CD4-positive, alpha-beta T cell treated with Interleukin-15 for 1 hour (primary cell): ENCODE measurements around the gene GRB10.

Experiments
- DNase-seq: peaks from one replicate; pipeline ENCODE4 v3.0.0-alpha.2; 2020

The GRB10 gene

DNA sequence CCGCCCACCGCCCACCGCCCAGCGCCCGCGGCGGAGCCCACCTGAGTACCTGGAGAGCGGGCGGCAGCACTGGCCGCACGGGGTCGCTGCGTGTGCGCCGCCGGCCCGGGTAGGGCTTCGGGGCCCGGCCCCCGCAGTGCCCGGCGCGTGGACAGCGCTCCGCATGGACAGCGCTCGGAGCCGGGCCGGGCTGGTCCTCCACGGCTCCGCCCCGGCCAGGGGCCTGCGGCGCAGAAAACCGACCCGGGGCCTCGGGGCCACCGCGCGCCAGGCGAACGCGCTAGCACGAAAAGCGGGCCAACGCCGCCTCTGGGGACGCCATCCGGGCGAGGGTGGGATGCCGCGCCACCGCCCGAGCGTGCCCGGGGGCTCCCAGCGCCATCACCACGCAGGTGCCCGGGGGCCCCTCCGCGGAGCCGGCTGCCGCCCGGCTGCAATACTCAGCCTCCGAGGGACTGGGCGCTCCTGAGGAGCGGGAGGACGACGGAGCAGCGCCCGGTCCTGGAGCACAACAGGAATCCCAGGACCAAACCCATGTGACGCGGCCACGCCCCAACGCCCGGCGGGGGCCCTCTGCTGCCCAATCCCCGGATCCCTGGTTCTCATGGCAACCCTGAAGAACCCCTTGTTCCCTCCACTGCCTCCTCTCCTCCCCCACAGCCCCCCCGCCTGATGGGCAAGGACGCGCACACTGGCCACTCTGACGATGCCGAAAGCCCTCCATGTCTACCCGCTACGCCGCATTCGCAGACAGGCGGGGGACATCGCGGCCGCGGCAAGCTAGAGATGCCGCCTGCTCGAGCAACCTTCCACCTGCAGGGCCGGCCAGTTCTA, at the start of gene GRB10:
Gene GRB10, minus strand, starts transcription at position 522 of the 834 bp plus-strand sequence. CDS start 50,574 bp downstream, outside the sequence.
- DNase-seq, result no peak

DNA sequence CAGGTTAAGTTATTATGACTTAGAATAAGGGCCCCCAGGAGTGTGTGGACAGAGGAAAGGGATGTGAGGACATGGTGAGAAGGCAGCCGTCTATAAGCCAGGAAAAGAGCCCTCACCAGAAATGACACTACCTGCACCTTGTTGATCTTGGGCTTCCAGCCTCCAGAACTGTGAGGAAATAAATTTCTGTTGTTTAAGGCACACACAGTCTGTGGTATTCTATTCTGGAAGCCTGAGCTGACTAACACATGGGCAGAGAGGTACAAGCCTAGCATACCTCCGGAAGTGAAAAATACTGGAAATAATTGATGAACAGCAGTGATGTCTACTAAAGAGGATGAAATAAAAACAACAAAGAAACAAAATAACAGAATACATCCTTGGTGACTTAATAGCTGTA, 46.1 kb upstream of the GRB10 start:
- no peak for DNase-seq

DNA sequence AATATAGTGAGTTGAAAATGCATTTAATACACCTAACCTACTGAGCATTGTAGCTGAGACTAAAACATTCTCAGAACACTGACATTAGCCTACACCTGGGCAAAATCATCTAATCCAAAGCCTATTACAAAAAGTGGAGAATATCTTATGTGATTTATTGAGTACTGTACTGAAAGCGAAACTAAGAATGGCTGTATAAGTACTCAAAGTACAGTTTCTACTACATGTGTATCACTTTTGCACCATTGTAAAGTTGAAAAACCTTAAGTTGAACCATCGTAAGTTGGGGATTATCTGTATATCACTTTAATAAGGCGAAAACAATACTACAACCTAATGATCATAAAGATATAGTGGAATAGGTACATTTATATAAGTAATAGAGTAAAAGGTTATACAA, 45.4 kb upstream of the GRB10 start:
- DNase-seq, result no peak

DNA sequence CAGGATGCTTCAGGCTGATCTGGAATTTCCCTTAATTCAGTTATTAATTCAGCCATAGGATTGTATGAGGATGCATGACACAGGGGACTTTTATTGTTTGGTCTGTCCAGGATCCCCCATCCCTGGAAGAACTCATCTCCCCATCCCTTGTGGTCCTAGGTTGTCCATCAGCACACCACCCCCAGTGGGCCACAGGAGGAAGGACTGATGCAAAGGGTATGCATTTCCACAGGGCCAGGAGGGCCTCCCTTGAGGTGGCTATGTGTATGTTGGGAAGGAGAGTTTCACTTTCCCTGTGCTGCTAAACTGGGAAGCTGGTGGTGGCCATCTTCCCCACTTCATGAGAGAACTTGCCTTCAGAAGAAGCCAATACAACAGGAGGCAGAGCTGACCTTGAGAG, 44.6 kb upstream of the GRB10 start:
- DNase-seq, result no peak

DNA sequence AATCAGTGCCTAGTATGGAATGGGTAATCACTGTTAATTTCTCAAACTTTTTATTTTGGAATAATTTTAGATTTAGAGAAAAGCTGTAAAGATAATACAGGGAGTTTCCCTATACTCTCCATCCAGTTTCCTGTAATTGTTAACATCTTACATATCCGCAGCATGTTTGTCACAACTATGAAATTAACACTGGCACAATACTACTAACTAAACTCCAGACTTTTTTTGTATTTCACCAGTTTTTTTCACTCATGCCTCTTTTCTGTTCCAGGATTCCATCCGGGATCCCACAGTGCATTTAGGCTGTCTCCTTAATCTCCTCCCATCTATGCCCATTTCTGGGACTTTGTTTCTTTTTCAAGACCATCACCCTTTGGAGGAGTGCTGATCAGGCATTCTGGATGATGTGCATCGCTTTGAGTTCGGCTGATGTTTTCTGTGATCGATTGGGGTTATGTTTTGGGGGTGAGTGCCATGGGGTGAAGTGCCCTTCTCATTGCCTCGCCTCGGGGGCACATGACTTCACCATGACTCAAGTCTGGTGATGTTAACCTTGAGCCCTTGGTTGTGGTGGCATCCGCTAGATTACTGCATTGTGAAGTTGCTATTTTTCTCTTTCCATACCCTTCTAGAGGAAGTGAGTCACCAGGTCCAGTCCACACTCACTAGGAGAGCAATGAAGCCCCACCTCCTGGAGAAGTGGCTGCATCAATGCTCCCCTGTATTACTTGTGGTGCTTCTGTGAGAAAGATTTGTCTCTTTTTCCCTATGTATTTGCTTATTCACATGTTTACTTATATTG, 43.9 kb upstream of the GRB10 start:
- no peak for DNase-seq

DNA sequence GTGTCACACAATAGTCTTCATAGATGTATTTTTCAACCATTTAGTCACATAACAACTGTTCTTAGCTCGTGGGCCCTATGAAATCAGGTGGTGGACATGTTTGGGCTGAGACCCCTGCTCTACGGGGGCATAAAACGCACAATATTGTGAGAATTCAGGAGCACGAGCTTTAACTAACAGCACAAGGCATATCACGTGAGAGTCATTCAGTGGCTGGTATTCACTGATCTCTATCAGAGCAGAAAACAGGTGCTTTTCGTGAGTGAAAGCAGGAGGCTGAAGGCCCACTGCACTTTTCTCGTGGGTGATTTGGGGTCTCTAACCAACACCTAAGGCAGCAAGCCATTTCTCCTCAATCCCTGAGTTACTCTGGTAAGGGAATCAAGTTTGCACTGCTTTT, 42.8 kb upstream of the GRB10 start:
- no peak for DNase-seq

DNA sequence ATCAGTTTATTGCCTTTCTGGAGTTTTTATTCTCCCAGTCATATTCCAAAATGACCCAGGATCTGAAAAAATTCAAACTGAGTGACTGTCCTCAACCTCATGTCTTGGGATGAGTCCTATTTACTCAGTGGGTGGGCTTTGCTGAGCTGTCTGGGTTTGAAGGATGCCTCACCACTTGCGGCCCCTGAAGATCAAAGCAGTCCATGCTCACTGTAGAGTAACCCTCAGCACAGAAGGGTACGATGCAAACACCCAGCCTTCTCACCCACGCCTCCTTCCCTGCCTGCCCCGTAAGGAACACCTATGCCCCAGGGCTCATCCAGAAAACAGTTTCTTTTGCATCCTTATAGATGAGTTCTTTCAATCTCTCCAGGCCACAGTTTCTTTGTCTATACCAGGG, 42.2 kb upstream of the GRB10 start:
- DNase-seq, result no peak

DNA sequence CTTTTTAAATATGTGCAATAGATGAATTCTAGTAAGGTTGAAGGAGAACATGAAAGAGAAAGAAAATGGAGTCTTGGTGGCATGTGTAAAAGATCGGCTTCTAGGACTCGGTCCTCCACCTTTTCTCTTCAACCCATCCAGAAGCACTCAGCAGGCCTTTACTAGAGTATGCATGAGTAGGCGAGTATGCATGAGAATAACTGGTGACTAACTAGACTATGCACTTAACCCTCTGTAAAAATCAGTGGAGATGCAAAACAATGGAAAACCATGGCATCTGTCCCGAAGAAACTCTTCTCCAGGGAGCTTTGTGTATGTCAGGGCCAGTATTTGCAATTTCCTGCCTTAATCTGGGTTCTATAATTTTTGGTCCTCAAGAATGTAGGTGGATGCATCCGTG, 40.0 kb upstream of the GRB10 start:
- DNase-seq, result no peak

DNA sequence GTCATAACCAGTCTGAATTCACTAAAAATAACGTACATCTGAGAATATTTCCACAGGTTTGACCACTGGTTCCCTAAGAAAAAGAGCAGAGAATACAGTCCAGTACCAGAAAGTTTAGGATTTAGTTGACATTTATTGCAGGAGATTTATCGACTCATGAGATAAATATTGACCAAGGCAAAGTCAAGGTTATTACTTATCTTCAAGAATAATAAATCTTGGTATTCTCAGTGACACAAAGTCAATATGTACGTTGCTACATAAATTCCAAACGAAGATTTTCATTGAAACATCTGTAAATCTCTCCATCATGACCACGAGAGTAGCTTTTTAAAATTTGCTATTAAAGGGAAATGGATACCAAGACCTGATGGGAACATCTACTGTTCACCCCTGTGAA, 39.4 kb upstream of the GRB10 start:
- no peak for DNase-seq

DNA sequence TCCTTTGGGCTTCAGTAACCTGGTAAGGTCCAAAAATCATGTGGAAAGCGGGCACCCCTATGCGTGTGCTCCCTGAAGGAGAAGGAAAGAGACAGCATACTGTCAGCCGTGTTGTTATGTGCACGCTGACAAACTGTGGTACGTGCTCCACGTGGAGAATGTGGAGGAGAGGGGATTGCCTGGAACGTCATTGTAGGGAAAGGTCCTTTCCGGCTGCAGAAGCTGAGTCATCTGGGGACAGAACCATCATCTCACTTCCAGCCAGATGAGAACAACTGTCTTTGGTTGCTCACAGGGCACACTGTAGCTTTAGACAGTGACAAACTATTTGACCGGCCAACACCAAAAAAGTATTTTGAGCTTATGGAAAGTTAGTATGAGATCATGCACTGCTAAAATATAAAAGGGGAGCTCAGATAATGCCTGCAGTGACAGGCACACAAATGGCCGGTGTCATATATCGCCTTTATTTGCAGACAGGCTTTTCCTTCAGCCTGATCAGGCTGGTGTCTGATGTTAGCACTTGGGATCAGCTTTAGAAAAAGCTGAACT, 38.8 kb upstream of the GRB10 start:
- DNase-seq, result no peak

DNA sequence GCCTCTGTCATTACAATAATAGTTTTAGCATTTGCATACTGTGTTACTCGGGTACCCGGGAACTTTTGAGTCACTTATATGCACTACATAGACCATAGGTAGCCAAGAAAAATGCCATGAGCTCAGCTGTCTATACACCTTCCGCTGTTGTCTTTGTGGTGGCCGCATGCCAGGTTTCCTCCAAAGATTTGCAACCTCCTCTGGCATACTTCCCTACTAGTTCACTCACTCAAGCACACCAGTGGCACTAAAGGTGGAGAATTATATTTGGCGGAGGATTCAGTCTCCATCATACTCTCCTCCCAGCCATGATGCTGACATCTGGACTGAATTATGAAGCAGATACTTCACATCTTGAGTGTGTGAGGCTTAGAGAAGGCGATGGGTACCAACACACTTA, 35.6 kb upstream of the GRB10 start:
- DNase-seq, result no peak

DNA sequence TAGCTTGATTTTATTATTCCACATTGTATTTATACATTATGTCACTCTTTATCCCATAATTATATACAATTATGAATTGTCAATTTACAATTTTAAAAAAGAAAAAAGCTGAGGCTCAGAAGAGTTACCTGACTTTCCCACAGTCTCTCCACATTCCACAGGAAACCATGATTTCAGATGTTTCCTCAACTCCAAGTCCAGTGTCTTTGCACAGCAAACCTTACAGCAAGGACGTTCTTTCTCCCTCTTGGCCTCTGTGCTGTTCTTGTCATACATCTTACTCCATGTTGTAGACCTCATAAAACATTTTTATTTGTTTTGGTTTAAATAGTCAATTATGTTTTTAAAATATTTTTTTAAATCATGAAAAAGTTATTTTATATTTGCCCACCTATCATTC, 34.9 kb upstream of the GRB10 start:
- DNase-seq, result no peak

DNA sequence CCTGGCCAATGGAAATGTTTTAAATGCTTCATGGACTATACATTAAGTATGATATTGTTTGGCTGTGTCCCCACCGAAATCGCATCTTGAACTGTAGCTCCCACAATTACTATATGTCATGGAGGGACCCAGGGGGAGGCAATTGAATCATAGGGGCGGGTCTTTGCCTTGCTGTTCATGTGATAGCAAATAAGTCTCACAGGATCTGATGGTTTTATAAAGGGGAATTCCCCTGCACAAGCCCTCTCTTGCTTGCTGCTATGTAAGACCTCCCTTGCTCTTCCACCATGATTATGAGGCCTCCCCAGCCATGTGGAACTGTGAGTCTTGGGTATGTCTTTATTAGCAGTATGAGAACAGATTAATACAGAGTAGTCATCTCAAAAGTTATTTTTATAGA, 32.4 kb upstream of the GRB10 start:
- DNase-seq, result no peak

DNA sequence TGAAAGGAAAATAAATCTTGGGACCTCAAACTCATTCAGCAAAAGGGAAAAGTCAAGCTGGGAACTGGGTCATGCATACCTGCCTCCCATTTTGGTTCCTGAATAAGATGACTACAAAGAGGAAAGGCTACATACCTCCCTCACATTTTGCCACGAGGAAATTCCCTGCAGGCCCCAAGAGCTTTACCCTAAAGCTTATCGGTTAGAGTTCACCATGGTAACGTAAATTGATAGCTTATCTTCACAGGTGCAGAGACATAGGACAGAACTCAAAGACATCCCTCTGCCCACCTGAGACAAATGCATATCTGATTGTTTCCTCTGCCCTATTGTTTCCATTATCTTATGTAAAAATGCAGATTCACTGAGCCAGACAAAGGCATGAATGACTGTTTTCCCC, 31.5 kb upstream of the GRB10 start:
- no peak for DNase-seq

DNA sequence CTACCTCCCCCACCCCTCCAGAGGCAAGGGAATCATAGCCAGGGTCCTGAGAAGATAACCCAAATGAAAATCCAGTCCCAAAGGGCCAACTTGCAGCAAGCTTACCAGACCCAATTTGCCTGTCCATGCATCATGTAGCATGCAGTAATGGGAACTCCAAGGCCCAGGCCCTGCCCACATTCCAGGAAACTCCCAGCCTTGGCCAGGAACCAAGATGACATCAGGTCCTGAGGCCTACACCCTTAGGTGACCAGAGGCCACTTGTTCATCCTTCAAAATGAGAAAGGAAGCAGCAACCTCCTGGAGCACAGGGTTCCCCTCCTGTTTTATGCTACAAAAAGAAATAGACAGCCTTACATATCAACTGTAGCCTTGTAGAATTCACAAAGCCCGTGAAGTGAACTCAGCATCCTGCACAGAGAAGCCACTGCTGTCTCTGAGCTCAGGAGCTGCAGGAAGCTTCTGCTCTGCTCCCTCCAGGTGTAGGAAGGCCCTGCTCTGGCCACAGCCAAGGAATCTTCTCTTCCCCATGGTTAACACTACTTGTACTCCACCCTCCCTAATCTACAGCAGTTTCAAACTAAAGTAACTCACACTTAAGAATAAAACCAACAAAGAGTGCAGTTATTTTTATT, 30.3 kb upstream of the GRB10 start:
- no peak for DNase-seq

DNA sequence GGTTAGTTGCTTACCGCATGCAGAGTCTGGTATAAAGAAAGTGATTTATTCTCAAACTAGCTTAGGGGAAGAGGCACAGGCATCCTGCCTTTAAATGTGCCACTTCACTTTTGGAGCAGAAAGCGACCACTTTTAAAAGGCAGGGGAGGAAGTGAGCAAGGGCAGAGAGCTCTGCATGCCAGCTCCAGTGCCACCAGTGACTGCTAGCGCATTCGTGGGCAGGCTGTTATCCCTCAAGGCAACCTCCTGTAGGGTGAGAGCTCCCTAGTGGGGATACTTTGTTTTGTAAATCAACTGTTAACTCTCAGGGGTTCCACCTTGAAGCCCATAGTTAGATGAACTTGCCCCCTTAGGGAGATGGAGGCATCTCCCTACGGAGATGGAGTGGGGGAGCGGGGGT, 29.4 kb upstream of the GRB10 start:
- no peak for DNase-seq

DNA sequence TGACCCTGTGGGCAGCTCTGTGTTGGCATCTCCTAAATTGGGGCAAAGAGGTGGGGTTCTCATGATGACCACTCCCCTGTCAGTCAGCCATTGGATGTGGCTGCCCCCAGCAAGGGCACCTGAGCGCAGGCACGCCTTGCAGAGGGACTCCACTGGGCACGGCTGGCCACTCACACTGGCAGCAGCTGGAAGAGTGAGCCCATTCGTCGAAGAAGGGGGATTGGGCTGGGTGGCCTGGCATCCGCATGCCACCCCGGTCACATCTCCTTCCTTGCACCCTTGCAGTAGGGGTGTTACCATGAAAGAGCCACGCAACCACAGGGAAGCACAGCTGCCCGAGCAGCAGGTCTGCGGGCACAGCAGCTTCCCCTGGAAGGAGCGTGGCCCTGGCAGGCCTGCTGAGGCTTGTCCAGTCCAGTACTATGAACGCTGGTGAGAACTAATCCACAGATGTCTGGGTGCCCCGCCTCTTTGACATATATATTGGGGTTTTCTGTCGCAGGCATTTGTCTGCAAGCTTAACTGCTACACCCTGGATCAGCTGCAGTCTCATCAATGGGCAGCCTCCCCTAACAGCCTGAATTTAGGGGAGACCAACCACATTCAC, 25.7 kb upstream of the GRB10 start:
- no peak for DNase-seq

DNA sequence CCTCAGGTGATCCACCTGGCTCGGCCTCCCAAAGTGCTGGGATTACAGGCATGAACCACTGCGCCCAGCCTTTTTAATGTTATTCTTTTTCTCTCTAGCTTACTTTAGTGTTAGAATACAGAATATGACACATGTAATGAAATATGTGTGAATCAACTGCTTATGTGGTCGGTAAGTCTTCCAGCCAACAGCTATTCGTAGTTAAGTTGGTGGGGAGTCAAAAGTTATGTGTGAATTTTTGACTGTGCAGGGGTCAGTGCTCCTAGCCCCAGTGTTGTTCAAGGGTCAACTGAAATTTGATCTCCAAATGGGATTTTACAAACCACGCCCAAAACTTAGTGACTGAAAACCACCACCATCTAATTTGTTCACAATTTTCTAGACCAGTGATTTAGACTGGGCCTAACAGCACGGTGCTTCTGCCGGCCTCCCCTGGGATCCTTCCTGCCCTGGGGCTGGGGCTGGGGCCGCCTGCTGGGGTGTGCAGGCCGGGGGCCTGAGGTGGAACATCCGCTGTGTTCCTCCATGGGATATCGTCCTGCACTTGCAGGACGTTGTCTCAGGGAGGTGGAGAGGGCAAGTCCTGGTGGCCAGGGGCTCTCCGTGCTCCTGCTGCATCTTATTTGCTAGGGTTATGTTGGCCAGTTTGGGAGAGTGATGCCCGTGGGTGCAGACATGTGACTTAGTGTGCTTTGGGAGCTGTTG, 24.5 kb upstream of the GRB10 start:
- no peak for DNase-seq

DNA sequence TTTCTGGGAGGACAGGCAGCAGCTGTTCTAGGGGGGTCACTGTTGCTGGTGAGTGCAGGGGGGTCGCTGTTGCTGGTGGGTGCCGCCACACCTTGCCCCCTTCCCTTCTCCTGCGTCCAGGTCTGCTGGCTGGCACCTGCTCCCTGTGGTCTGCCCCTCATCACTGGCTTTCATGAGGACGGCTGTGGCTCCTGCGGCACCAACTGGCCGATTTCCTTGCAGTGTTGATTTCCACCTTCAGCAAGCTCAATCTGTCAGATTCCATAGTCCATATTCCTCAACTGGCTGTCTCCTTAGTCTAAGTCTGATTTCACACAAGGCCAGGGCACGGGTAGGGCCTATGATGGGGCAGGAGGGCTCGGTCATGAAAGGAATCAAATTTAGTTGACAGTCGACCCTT, 23.4 kb upstream of the GRB10 start:
- DNase-seq, result no peak

DNA sequence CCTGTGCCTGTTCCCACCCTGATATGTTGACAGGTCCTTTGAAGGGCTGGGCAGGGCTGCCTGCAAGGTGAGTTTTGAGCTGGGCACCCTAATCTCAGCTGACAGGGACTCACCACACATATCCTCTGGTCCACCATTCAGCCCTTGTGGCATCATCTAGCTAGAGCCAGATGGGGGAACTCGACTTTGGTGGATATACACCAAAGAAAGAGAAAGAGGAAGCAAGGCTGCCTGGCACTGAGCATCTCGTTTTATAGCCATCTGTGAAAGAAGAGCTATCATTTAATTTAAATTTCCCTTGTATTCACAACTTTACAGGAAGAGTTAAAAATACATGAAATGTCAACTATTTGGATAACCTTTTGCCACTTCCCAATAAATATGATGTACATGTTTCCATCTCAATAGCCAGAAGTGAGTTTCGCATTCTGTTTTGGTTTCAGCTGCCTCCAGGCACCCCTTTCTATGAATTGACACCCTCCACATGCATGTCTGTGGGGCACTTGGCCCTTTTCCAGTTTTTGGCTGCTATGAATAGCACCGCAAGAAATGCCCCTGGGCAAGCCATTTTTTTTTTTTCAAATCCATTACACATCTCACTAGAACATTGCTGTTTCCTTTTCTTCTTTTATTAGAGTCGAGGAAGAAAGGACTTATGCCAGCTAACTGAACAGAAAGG, 22.9 kb upstream of the GRB10 start:
- DNase-seq, result no peak

DNA sequence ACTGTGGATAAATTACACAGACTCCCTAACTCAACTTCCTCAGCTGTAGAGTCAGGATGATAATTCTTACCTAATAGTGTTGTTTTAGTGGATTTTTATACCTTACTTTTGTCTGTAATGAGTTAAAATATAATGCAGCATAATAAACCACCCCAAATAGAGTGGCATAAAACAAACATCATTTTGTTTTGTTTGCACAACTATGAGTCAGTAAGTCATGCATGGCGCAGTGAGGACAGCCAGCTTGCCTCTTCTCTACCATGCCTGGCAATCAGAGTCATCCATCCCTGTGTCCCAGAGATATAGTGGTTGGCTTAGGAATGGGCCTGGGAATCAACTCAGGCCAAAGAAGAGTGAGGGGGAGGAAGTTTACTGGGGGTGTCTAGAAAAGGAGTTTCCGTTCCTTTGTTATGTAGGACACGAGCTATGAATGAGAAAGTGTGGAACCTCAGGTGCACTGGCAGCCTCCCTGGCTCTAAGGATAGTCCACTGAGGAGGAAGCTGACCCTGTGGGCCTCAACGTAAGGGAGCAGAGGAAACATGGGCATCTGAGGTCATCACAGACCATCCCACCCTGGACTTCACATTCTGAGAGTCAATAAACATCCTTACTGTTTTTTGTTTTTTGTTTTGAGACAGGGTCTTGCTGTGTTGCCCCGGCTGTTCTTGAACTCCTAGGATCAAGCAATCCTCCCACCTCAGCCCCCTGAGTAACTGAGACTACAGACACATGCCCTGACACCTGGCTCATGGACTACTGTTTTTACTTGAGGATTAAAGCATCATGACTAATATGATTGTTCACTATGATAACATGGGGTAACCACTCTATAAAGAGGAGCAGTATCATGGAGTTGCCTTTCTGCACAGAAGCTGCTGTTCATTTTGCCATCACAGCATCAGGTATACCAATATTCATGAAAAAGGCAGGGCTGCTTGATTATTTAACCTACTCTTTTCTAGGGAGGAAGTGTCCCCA, 21.0 kb upstream of the GRB10 start:
- DNase-seq, result no peak
